Measurements from ENCODE around the gene COBL.

The COBL gene

GRCh38 chr7:51138123-51139085 is 178.2 kb downstream of the COBL start:
- DNase-seq = no peak

GRCh38 chr7:51135576-51135975 is 181.0 kb downstream of the COBL start:
- DNase-seq = no peak

GRCh38 chr7:51134013-51134441 is 182.6 kb downstream of the COBL start:
- DNase-seq = no peak

GRCh38 chr7:51132661-51133060 is 183.9 kb downstream of the COBL start:
- no peak for DNase-seq

- DNase-seq = no peak
These were observed 186.8 kb downstream of the COBL start for GRCh38 chr7:51129527-51130472.

- DNase-seq = no peak
These were observed 187.8 kb downstream of the COBL start for GRCh38 chr7:51128545-51129435.

GRCh38 chr7:51127618-51127904 is 189.0 kb downstream of the COBL start:
- no peak for DNase-seq

- no peak for DNase-seq
These were observed 189.6 kb downstream of the COBL start for GRCh38 chr7:51126813-51127617.

GRCh38 chr7:51126324-51126723 is 190.3 kb downstream of the COBL start:
- no peak for DNase-seq

GRCh38 chr7:51124321-51124720 is 192.3 kb downstream of the COBL start:
- no peak for DNase-seq

GRCh38 chr7:51123322-51124019 is 193.1 kb downstream of the COBL start:
- no peak for DNase-seq

GRCh38 chr7:51121931-51122425 is 194.6 kb downstream of the COBL start:
- DNase-seq = no peak

- DNase-seq = no peak
These were observed 195.4 kb downstream of the COBL start for GRCh38 chr7:51121036-51121790.

- no peak for DNase-seq
These were observed 198.0 kb downstream of the COBL start for GRCh38 chr7:51118628-51119027.

- DNase-seq = no peak
These were observed 202.1 kb downstream of the COBL start for GRCh38 chr7:51114501-51114900.

GRCh38 chr7:51113962-51114361 is 202.6 kb downstream of the COBL start:
- no peak for DNase-seq

- DNase-seq = no peak
These were observed 203.0 kb downstream of the COBL start for GRCh38 chr7:51113560-51113959.

GRCh38 chr7:51111241-51111940 is 205.2 kb downstream of the COBL start:
- no peak for DNase-seq

GRCh38 chr7:51108134-51108533 is 208.5 kb downstream of the COBL start:
- DNase-seq = no peak

Data from effector CD4-positive, alpha-beta T cell (primary cell).